Measurements from ENCODE around the gene KIF18B.

Gene KIF18B

DNA sequence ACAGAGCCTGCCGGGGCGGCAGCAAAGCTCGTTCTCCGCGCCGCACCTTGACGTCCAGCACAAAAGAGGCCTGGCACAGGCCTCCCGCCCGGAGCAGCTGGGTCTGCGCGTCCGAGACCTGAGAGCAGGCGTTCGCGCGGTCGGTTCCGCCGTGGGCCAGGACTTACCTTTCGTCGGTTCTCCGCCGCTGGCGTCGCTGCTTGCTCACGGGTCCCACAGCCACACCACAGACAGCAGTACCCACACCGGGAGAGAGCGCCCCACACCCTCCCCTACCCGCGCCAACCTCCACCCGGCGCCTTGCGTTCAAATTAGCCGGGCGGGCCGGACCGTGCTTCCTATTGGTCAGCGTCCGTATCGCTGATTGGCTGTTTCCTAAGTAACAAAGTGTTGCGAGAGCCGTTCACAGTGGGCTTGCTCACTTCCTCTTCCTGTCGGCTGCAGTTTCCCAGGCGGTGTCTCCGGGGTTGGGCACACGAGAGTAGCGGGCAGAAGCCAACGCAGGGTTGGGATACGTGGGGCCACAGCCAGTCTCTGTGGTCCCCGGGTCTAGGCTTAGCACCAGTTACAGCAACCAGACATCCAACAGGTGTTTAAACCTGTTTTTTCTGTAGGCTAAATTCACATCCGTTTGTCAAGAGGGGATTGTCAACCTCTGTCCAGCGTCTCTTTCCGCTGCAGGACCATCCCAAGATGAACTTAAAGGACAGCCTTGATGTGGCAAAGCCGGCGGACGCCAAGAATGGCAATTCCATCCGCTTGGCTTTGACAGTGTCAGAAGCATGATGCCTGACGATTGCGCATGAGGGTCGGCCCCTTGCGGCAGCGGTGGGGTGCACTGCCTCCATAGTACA lies at the start of gene KIF18B:
TSS of gene KIF18B (minus strand) at position 313 of the 854 bp plus-strand sequence. CDS start 11,429 bp downstream, outside the sequence.
- no peak for FAIRE-seq

DNA sequence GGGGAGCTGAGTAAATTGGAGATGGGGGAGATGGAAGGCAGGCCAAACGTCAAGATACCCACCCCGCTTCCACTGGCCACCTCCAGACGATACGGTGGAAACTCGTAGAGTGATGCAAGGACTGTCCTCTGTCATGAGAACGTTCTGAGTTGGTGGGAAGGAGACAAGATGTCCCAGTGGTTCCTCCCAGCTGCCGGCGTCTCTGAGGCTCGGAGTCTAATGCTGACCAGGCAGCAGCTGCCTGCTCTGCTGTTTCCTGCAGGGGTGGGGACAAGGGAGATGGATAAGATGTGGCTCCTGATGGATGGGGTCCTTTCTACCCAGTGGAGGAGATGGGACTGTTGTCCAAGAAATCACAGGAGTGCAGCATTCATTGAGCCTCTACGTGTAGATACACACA lies 48.7 kb upstream of the KIF18B start:
- FAIRE-seq: no peak

DNA sequence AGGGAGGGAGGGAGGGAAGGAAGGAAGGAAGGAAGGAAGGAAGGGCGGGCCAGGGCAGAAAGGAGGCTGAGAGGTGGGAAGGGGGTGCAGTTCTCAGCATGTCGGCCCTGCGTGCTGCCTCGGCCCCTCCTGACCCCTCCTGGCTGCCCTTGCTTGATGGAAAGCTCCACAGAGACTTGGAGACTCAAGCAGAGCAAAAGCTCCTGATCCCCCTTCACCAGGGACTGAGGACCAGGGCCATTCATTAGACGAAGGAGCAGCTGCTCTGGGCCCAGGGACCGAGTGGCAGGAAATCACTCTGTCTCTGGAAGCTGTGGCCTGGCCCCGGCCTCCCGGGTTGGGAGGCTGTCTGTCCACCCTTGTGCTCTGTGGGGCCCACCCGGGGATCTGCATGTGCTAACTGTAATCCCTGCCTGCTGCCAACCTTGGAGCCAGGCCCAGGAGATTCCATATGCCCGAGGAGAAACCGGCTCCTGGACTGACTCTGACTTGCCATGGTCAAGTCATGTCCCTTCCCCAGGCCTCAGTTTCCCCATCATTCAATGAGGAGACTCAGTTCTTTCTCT lies 47.9 kb upstream of the KIF18B start:
- no peak for FAIRE-seq

DNA sequence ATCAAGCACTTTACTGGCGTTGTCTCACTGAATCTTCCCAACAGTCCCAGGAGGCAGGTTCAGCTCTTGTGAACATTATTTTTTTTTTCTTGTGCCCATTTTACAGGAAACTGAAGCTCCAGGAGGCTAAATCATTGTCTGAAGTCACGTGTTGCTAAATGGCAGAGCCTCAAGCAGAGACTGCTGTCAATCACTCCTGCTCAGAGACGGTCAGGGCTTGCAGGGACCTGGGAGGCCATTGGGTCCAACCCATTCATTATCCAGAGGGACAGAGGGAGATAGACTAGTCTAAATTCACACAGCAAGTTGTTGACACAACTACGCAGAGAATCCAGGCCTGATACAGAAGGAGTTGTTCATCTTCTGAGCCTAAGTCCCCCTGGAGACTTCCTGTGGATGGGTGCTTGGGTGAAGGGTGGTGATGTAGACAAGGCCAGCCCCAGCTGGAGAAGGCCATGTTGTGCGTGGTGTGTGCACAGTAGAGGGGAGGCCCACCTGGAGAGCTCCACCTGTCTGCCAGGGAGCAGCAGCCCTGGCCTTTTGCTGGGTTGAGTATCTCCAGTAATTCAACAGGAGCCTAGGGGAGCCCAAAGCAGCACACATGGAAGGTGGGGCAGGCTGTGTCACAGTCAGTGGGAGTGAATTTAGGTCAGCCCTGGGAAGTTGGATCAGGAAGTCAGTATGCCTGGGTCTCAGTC lies 44.8 kb upstream of the KIF18B start:
- no peak for FAIRE-seq

DNA sequence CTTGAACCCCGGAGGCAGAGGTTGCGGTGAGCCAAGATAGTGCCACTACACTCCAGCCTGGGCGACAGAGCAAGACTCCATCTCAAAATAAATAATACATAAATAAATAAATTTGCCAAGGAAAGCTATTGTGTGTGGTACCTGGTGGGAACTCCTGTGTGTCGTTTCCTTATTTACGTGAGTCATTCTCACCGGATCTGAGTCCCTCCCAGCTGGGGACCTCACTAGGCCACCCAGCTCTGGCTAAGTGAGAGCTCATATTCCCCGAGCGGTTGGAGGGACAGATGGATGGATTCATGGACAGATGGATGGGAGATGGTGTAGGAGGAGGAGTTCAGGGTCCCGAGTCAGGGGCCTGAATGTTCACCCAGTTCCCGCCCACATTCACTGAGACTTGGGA lies 43.4 kb upstream of the KIF18B start:
- no peak for FAIRE-seq

DNA sequence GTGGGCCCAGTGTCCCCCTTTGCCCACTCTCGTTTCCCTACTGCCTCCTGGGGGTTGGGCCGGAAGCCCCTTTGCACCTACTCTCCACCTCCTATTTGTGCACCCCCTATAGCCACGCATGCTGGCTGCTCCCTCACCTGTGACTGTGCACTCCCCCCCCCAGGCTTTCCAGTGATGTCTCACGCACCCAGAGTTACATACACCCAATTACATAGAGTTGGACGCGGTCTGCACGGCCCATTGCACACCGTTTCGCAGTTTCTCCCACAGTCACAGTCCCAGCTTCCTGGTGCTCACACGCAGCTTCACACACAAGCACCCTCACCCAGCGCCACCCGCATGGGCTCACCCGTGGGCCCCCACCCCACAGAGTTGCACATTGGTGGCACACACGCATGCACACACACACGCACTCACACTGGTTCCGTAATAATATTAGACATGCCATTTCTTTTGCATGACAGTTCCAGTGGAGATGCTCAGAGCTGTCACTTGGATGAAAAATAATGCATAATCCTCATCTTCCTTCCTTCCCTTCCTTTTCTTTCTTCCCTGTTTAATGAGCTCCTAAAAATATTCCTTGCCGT lies 42.1 kb upstream of the KIF18B start:
- FAIRE-seq: no peak

DNA sequence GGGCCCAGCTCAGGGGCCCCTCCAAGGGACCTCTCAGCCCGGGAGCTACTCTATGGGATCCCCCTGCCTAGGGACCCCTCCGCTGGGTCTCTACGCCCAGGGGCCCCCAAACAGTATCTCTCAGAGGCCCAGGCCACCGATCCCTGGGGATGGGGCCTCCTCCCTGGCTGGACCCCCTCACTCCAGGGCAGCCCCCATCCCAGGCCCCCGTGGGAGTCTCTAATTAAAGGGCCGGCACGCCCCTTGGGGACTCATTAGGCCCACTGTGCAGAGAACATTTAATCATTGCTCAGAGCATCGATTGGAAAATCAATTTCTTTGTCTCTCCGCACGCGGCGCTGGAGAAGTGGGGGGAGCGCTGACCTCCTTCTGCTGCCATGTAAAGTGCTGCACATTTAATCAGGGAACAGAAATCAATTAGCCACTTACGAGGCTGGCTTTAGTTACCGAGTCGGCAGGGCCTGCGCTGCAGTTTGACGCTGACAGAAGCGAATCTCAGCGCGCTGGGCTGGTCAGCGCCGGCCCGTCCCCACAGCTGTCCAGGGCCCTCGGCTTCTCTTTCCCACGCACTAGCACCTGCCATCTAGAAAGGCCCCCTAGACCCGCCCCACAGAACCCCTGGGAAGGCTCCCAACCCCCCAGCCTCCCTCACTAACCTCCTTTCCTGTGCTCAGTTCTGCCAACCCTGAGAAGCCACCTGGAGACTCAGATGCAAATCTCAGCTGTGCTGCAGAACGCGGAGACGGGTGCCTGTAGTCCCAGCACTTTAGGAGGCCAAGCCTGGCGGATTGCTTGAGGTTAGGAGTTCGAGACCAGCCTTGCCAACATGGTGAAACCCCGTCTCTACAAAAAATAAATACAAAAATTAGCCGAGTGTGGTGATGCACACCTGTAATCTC lies 40.7 kb upstream of the KIF18B start:
- no peak for FAIRE-seq

DNA sequence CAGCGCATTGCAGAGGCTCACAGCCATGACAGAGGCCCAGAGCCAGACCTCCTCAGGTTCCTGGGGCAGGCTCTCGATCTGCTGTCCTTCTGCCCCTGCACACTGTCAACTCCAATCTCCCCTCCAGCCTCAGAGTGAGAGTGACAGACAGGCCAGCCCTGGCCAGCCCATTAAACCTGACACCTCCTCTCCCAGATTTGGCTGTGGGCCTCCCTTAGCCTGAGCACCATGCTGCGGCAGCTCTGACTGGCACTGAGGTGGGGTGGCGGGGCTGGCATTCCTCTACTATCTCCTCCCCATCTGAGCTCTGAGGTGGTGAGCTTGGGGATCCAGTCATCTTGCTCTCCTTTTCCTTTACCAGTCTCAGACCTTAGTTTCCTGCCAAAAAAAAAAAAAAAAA lies 36.0 kb upstream of the KIF18B start:
- FAIRE-seq: no peak

DNA sequence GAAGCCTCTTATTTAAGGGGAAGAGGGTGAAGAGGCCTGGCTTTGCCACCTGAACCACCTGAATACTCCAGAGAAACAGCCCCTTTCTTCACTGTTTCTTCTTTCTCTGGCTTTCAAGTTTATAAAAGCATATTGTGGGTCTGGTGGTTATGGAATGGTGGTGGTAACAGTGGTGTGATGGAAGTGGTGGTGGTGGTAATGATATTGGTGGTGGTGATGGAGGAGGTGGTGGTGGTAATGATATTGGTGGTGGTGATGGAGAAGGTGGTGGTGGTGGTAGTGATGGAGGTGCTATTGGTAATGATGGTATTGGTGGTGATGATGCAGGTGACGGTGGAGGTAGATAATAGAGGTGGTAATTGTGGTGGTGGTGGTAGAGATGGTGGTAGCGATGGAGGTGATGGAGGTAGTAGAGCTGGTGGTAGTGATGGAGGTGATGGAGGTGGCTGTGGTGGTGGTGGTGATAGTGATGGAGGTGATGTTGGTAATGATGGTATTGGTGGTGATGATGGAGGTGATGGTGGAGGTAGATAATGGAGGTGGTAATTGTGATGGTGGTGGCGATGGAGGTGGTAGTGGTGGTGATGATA lies 34.6 kb upstream of the KIF18B start:
- no peak for FAIRE-seq

DNA sequence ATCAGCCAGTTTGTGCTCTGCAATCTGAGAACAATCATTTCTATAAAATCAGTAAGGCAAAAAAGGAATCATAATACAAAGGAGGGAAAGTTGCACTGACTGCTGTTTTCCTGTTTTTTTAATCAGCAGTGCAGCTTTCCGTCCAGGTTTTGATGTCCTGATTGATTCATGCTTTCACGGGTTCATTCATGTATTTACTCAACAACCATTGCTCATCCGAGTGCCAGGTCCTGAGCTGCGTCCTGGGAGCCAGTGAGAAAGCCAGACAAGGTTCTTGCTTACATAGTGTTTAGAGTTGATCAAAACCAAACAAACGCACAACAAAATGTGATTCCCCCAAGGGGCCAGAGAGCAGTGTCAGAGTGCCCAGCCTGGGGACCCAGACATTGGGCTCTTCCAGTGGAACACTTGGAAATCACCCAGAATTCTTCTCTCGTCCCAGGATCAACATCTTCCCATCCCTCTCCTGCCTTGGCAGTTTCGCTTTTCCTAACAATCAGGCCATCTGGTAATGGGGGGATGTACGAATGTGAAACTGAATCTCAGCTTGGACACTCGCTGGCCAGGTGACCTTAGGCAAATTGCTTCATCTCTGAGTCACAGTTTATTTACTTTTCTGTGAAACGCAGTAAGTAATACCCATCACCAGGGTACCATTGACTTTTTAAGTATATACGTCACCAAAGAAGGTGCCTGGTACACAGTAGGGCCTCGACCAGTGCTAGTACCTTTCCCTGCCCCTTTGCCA lies 33.8 kb upstream of the KIF18B start:
- FAIRE-seq: no peak

DNA sequence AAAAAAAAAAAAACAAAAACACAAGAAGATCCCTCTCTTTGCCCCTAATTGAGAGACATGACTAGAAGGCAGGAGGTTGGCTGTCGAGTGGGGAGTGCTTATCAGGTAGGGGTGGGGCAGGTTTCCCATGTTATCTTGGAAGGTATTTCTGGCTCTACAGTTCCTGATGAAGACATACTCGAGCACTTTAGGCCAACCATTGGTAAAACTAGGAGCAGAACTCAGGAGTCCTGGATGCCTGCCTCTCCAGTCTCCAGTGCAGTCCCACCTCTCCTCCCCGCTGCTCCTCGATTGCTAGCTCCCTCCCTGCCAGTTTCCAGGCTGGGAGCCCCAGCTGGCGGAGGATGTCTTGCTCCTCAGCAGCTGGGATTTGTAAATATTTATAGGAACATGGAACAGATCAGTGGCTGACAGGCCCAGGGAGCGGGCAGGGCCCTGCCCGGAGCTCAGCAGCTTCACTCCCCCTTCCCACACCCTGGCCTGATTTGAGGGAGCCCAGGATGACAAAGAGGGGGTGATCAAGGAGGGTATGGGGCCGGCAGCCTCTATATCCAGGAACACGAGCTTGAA lies 31.9 kb upstream of the KIF18B start:
- no peak for FAIRE-seq

DNA sequence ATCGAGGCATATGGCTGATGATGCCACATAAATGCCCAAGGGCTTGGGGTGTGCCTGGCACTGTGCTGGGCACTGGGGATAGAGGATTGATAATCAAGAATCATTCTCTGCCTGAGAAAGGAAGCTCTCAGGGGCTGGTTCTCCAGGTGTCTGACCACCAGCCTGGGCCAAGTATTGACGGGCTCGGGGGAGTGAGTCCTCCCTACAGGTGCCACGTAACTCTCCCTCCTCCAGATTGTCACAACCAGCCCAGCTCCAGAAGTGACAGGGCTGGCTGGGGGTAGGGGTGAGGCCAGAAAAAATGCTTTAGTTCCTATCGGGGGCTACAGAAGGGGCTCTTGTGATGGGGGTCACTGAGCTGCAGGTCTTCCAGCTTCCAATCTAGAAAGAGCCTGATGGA lies 31.2 kb upstream of the KIF18B start:
- FAIRE-seq: no peak

DNA sequence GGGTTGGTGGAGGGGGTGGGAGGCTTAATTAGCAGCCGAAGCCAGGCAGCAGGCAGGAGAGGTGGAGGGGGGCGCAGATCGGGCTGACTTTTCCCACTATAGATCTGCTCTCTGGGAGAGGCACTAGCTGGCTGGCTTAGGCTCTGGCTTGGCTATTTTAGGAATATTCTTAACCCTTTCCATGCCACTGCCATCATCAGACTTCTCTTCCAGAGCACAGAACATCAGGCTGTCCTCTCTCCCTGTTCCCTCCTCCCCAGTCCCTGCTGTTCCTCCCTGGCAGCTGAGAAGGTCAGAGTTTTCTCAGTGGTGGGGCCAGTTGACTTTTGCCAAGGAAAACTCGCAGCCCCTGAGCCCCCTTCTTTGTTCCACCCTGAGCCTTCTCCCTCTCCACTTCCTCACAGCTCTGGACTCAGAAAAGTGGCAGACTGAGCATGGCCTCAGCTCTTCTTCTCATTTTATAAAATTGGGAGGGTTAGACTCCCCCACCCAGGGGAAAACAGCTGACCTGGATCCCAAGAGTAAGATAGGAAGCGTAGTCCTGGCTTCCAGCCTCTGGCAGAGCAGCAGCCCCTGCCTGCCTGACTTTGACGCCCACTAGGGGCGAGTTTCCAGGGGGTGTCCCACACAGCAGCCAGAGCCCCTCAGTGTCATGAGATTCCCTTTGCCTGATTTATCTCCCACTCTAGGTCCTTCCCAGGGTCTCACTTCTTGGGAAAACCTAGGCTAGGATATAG lies 30.4 kb upstream of the KIF18B start:
- no peak for FAIRE-seq

DNA sequence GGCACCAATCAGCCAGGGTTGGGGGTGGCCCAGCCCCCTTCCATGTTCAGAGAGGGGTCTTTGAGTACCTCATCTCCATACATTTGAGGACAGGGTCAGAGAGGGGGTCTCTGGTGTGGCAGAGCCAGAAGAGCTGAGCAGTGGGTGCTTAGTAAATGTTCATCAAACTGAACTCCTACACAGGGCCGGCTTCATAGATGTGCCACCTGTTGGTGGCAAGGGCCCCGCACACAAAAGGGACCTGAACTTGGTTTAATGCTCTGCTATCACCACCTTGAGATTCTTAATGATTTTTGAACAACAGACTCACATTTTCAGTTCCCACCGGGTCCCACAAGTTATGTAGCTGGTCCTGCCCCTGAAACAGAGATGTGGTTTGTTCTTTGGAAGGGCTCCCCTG lies 29.5 kb upstream of the KIF18B start:
- no peak for FAIRE-seq

DNA sequence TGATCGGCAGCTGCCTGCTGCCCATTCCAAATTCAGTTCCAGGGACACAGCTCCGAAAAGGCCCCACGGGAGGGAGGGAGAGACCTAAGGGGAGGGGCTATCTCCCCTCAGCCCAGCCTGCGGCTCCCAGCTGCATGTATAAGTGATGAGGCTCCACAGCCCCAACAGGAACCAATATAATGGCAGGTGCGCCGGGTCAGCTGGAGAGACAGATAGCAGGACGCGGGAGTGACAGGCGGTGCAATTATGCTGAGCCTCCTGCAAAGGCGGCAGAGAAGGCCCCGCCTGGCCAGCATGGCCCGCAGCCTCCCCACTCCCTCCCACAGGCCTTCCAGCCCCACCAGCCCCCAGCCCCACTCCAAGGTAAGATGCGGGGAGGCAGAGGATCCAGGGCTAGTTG lies 28.6 kb upstream of the KIF18B start:
- no peak for FAIRE-seq

DNA sequence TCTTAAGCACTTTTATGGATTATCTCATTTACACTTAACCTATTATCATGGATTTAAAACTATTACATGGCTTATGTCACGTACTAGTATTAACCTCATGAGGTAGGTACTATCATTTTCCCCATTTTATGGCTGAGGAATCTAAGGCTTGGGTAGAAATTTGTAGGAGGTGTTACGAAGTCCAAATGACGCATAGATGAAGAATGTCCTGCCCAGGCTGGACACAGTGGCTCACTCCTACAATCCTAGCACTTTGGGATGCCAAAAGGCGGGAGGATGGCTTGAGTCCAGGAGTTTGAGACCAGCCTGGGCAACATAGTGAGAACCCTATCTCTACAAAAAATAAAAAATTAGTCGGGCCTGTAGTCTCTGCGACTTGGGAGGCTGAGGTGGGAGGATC lies 25.4 kb upstream of the KIF18B start:
- FAIRE-seq: no peak

DNA sequence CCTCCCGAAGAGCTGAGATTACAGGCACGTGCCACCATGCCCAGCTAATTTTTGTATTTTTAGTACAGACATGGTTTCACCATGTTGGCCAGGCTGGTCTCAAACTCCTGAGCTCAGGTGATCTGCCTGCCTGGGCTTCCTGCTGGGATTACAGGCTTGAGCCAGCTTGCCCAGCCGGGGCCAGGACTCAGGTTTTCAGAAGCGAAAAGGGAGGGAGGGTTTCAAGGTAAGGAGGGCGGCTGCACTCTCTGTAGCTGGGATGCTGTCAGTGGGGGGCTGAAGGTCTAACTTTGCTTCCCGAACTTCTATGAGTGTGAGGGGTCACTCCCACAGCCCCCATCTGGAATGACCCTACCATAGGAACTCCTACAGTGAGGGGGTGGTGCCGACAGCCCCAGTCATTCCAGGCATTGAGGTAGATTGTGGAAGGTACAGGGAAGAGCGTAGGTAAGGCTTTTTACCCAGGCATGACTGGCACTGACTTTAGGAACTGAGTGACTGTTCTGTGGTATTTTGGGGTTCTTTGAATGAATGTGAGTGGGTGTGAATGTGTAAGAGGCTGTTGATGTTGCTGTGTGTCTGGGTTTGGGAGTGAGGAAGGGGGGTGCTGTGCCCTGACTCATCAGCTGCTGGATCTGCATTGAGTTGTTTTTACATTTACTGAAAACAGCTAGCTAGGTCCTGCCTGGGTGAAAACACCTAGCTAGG lies 24.4 kb upstream of the KIF18B start:
- no peak for FAIRE-seq

DNA sequence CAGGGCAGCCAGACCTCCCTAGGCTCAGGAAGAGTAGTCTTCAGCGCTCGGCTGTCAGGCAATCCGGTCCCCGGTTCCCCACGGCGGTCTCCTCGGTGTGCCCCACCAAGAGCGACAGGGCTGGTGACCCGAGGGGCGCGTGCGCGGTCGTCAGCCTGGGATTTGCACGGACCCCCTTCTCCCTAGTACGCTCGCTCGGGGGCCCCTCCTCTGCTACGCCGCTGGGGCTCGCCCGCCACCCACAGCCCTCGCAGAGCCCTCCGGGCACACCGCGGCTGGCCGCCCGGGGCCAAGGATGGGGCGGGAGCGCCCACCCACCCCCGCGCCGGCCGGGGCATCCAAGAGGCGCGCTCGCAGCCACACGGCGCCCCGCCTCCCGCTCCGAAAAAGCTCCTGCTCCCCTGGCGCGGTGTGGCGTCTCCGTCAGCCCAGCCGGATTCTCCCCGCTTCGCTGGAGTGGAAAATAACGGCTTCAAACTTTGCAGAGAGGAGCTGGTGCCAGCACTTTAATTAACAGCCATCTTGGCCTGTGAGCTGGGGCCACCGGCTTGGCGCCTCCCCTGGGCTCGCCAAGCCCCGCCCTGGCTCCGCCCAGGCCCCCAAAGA lies 22.7 kb upstream of the KIF18B start:
- FAIRE-seq: no peak

DNA sequence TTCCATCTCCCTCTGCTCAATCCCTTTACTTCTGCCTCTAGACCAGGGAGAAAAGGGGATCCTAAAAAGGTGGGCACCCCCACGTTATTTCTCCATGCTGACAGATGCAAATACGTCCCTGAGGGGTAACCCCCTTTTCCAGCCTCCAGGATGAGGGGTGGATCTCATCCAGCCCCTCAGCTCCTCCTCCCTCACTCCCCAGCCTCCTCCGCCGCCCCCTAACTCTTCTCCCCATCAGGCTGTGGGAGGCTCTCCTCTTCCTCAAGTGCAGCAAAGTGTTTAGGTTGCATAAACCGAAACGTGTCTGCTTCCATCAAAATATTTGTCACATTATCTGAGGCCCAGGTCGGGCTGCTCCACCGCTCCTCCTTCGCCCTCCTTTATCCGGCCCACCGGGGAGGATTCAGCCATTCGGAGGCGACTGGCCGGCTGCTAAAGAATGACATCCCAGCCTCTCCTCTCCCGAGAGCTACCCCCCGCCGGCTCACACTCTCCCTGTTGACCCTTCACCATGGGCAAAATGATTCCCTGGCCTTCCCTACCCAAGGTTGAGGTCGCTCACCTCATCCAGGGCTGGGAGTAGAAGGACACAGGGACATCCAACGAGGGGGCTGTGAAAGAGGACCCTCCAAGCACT lies 21.7 kb upstream of the KIF18B start:
- no peak for FAIRE-seq
